Memory B cell (primary cell): Measurements from ENCODE around the gene TERB1.

Experiments used
- ATAC-seq: fragments of 150-1000 bp; cut with Tn5 transposase; 2 replicates; pipeline ENCODE4 v1.10.0; 2021; ENCODE audit warnings: low read depth, mild to moderate bottlenecking, moderate library complexity
- DNase-seq, 2 donors: peaks; one replicate each; pipeline ENCODE4 v3.0.0; 2022; ENCODE audit warnings: low spot score in 2 of 2
- H3K27ac Mint-ChIP-seq: one replicate; pipeline ENCODE4 v1.8.0; 2022; ENCODE audit warnings: mild to moderate bottlenecking, moderate library complexity, mixed read lengths
- H3K27me3 Mint-ChIP-seq: one replicate; pipeline ENCODE4 v1.8.0; 2022; ENCODE audit warnings: mixed read lengths
- H3K36me3 Mint-ChIP-seq: one replicate; pipeline ENCODE4 v1.8.0; 2022; ENCODE audit warnings: mild to moderate bottlenecking, mixed read lengths
- H3K4me1 Mint-ChIP-seq: one replicate; pipeline ENCODE4 v1.8.0; 2022; ENCODE audit warnings: mixed read lengths
- H3K4me3 Mint-ChIP-seq: one replicate; pipeline ENCODE4 v1.8.0; 2022; ENCODE audit warnings: mild to moderate bottlenecking, moderate library complexity, mixed read lengths
- H3K9me3 Mint-ChIP-seq: one replicate; pipeline ENCODE4 v1.8.0; 2022; ENCODE audit warnings: mixed read lengths

Gene TERB1

GRCh38 chr16:66801320-66802105 is at the start of gene TERB1:
Gene TERB1 (minus strand): TSS chr16:66801584. CDS start chr16:66796798, 4,786 bp downstream.
- peaks cover 18% of the 10 kb centered on the region for H3K36me3 Mint-ChIP-seq
- DNase-seq, result no peak
- no peak within 1 kb of the TSS for H3K27ac Mint-ChIP-seq
- H3K27me3 Mint-ChIP-seq, result no peaks in the 10 kb centered on the region
- no peak for ATAC-seq
- H3K4me1 Mint-ChIP-seq, result no peaks in the 10 kb centered on the region
- H3K9me3 Mint-ChIP-seq, result no peaks in the 10 kb centered on the region
- no peak within 1 kb of the TSS for H3K4me3 Mint-ChIP-seq

- DNase-seq (no peak), ATAC-seq (peak; percentile 45)
- no peak overlapping the region for H3K27ac Mint-ChIP-seq
- H3K4me3 Mint-ChIP-seq, result no peak overlapping the region
- H3K27me3 Mint-ChIP-seq, result peaks cover 12% of the 10 kb centered on the region
- peaks cover 4% of the 10 kb centered on the region for H3K4me1 Mint-ChIP-seq
- H3K9me3 Mint-ChIP-seq, result no peaks in the 10 kb centered on the region
- no peaks in the 10 kb centered on the region for H3K36me3 Mint-ChIP-seq
These were observed 48.9 kb upstream of the TERB1 start for GRCh38 chr16:66850115-66850815.

- DNase-seq (no peak), ATAC-seq (no peak)
- H3K4me3 Mint-ChIP-seq, result no peak overlapping the region
- no peak overlapping the region for H3K27ac Mint-ChIP-seq
- no peaks in the 10 kb centered on the region for H3K9me3 Mint-ChIP-seq
- H3K36me3 Mint-ChIP-seq, result no peaks in the 10 kb centered on the region
- peaks cover 16% of the 10 kb centered on the region for H3K27me3 Mint-ChIP-seq
- peaks cover 4% of the 10 kb centered on the region for H3K4me1 Mint-ChIP-seq
These were observed 48.2 kb upstream of the TERB1 start for GRCh38 chr16:66849549-66849948.

GRCh38 chr16:66849021-66849420 is 47.6 kb upstream of the TERB1 start:
- H3K4me1 Mint-ChIP-seq, result peaks cover 4% of the 10 kb centered on the region
- H3K27ac Mint-ChIP-seq, result no peak overlapping the region
- no peaks in the 10 kb centered on the region for H3K9me3 Mint-ChIP-seq
- H3K4me3 Mint-ChIP-seq, result no peak overlapping the region
- DNase-seq, result no peak
- peaks cover 16% of the 10 kb centered on the region for H3K27me3 Mint-ChIP-seq
- no peaks in the 10 kb centered on the region for H3K36me3 Mint-ChIP-seq
- ATAC-seq, result no peak

- H3K27me3 Mint-ChIP-seq, result peaks cover 18% of the 10 kb centered on the region
- DNase-seq (no peak), ATAC-seq (no peak)
- no peak overlapping the region for H3K27ac Mint-ChIP-seq
- peaks cover 6% of the 10 kb centered on the region for H3K4me1 Mint-ChIP-seq
- H3K4me3 Mint-ChIP-seq, result no peak overlapping the region
- H3K36me3 Mint-ChIP-seq, result no peaks in the 10 kb centered on the region
- no peaks in the 10 kb centered on the region for H3K9me3 Mint-ChIP-seq
These were observed 46.8 kb upstream of the TERB1 start for GRCh38 chr16:66848172-66848571.

GRCh38 chr16:66847533-66848067 is 46.2 kb upstream of the TERB1 start:
- Mint-ChIP-seq H3K4me3 (no peak overlapping the region), H3K27ac (no peak overlapping the region), H3K27me3 (peaks cover 22% of the 10 kb centered on the region), H3K4me1 (peaks cover 6% of the 10 kb centered on the region), H3K36me3 (no peaks in the 10 kb centered on the region), H3K9me3 (no peaks in the 10 kb centered on the region)
- no peak for ATAC-seq
- no peak for DNase-seq

- Mint-ChIP-seq H3K36me3 (no peaks in the 10 kb centered on the region), H3K9me3 (no peaks in the 10 kb centered on the region), H3K4me1 (peaks cover 6% of the 10 kb centered on the region), H3K4me3 (no peak overlapping the region), H3K27me3 (peaks cover 25% of the 10 kb centered on the region), H3K27ac (no peak overlapping the region)
- no peak for ATAC-seq
- DNase-seq, result no peak
These were observed 45.4 kb upstream of the TERB1 start for GRCh38 chr16:66846831-66847230.

GRCh38 chr16:66846266-66846665 is 44.9 kb upstream of the TERB1 start:
- ATAC-seq (peak; percentile 41), DNase-seq (no peak)
- no peak overlapping the region for H3K4me3 Mint-ChIP-seq
- no peaks in the 10 kb centered on the region for H3K36me3 Mint-ChIP-seq
- H3K27ac Mint-ChIP-seq, result no peak overlapping the region
- H3K9me3 Mint-ChIP-seq, result no peaks in the 10 kb centered on the region
- peaks cover 25% of the 10 kb centered on the region for H3K27me3 Mint-ChIP-seq
- H3K4me1 Mint-ChIP-seq, result peaks cover 6% of the 10 kb centered on the region

- H3K4me3 Mint-ChIP-seq, result no peak overlapping the region
These were observed 44.4 kb upstream of the TERB1 start for GRCh38 chr16:66845791-66846221.

GRCh38 chr16:66845080-66845410 is 43.7 kb upstream of the TERB1 start:
- H3K4me1 Mint-ChIP-seq, result peaks cover 8% of the 10 kb centered on the region
- peaks cover under 1% of the 10 kb centered on the region for H3K9me3 Mint-ChIP-seq
- DNase-seq (no peak), ATAC-seq (peak; percentile 17)
- no peak overlapping the region for H3K27ac Mint-ChIP-seq
- no peaks in the 10 kb centered on the region for H3K36me3 Mint-ChIP-seq
- no peak overlapping the region for H3K4me3 Mint-ChIP-seq
- H3K27me3 Mint-ChIP-seq, result peaks cover 25% of the 10 kb centered on the region

More at GRCh38 chr16:66845791-66846221, 44.4 kb upstream of the TERB1 start:
- H3K27ac Mint-ChIP-seq, result no peak overlapping the region
- H3K27me3 Mint-ChIP-seq, result peaks cover 25% of the 10 kb centered on the region
- H3K4me1 Mint-ChIP-seq, result peaks cover 8% of the 10 kb centered on the region
- ATAC-seq (no peak), DNase-seq (no peak)
- no peaks in the 10 kb centered on the region for H3K36me3 Mint-ChIP-seq
- H3K9me3 Mint-ChIP-seq, result no peaks in the 10 kb centered on the region

GRCh38 chr16:66844342-66845079 is 43.1 kb upstream of the TERB1 start, which contains the start of gene CA7:
Gene CA7 (plus strand): TSS chr16:66844414. CDS start chr16:66844488, 74 bp downstream.
- DNase-seq (no peak), ATAC-seq (peak; percentile 49)
- Mint-ChIP-seq H3K27ac (no peak within 1 kb of the TSS), H3K4me1 (peaks cover 8% of the 10 kb centered on the region), H3K36me3 (no peaks in the 10 kb centered on the region), H3K4me3 (peak within 1 kb of the TSS; percentile 62), H3K27me3 (peaks cover 25% of the 10 kb centered on the region), H3K9me3 (peaks cover 2% of the 10 kb centered on the region)

- DNase-seq (no peak), ATAC-seq (no peak)
- Mint-ChIP-seq H3K4me1 (peaks cover 8% of the 10 kb centered on the region), H3K4me3 (peak overlapping the region; percentile 62), H3K9me3 (peaks cover 2% of the 10 kb centered on the region), H3K27me3 (peaks cover 25% of the 10 kb centered on the region), H3K36me3 (no peaks in the 10 kb centered on the region), H3K27ac (no peak overlapping the region)
These were observed 42.6 kb upstream of the TERB1 start for GRCh38 chr16:66844009-66844341.

GRCh38 chr16:66843191-66843590 is 41.8 kb upstream of the TERB1 start:
- Mint-ChIP-seq H3K4me1 (peaks cover 8% of the 10 kb centered on the region), H3K27ac (no peak overlapping the region), H3K4me3 (peak overlapping the region; percentile 62), H3K9me3 (peaks cover 4% of the 10 kb centered on the region), H3K27me3 (peaks cover 22% of the 10 kb centered on the region), H3K36me3 (no peaks in the 10 kb centered on the region)
- DNase-seq, result no peak
- ATAC-seq, result no peak

- H3K36me3 Mint-ChIP-seq, result no peaks in the 10 kb centered on the region
- no peak overlapping the region for H3K27ac Mint-ChIP-seq
- no peak for ATAC-seq
- H3K9me3 Mint-ChIP-seq, result peaks cover 4% of the 10 kb centered on the region
- H3K4me1 Mint-ChIP-seq, result peaks cover 8% of the 10 kb centered on the region
- H3K27me3 Mint-ChIP-seq, result peaks cover 22% of the 10 kb centered on the region
- DNase-seq, result no peak
- H3K4me3 Mint-ChIP-seq, result no peak overlapping the region
These were observed 41.4 kb upstream of the TERB1 start for GRCh38 chr16:66842765-66843164.
